Right cardiac atrium (tissue), 5 donors: ENCODE results near the gene GH1. TPM values are rescaled to one million over a fixed set of nuclear protein-coding genes. Genes with fewer than 3 reads are reported as not detected.
"Not testable (repeated sequence)": the region's sequence is repeated elsewhere in the genome, so short reads cannot be mapped to it uniquely, and the experiment has no call there.

ENCODE experiments used
- ATAC-seq, 2 donors: fragments of 200-7000 bp; cut with Tn5 transposase; one replicate each; pipeline versions ENCODE4 v1.8.0 to v1.9.1; 2020; ENCODE audit warnings: moderate library complexity in 2 of 2, mild to moderate bottlenecking in 1 of 2
- DNase-seq, 3 donors: peaks; one replicate each; pipeline ENCODE4 v3.0.0-alpha.2; 2020
- H3K27ac ChIP-seq: one replicate; pipeline ENCODE4 v1.5.1; 2013; ENCODE audit warnings: mild to moderate bottlenecking, low read length, control low read depth, moderate library complexity
- H3K27me3 ChIP-seq: one replicate; pipeline ENCODE4 v1.6.1; 2013; ENCODE audit not compliant: control insufficient read depth, insufficient read depth
- H3K4me1 ChIP-seq: one replicate; pipeline ENCODE4 v1.6.1; 2013; ENCODE audit warnings: low read length; ENCODE audit not compliant: control insufficient read depth, insufficient read depth
- H3K4me3 ChIP-seq: one replicate; pipeline ENCODE4 v1.5.1; 2013; ENCODE audit warnings: low read length, control low read depth
- H3K9me3 ChIP-seq: one replicate; pipeline ENCODE4 v1.6.1; 2013; ENCODE audit warnings: low read length; ENCODE audit not compliant: control insufficient read depth
- WGBS: extraction: QIAGEN DNeasy Blood & Tissue Kit; methylation state at CpG from one replicate; pipeline ENCODE4 v1.1.7; 2013; 5-methylcytosine and 5-hydroxymethylcytosine counted together
- intact Hi-C, 4 donors: fragments of 100-400 bp; cut with DNase I; formaldehyde crosslinking; loops; one replicate each; pipeline versions ENCODE4 v1.11.0 to v1.14.0; 2022 to 2023
- polyA plus RNA-seq: library from polyadenylated mRNA; stranded (reverse); fragments of 200-250 nt; gene quantifications from one replicate; pipeline ENCODE4 v1.2.3, GENCODE V29; 2013
- total RNA-seq, 4 donors: library from RNA; stranded (reverse); fragmentation: NEBNext Ultra II Directional; extraction: Animal tissue kit (Norgen Biotek cat#: 25700); gene quantifications; one replicate each; pipeline ENCODE4 v1.2.1, GENCODE V29; 2021
- donor health status: healthy with polysubstance abuse.
- donor health status: DM: no; HTN: yes; CAD: no.
- donor health status: DM: no; HTN: no; CAD: no.
- donor health status: DM: no; HTN: yes; CAD: no; lungs with severe emphysema.
- donor health status: DM: yes; HTN: yes; CAD: no.

Gene GH1
- total and polyA plus RNA-seq, 5 donors, result not detected

GRCh38 chr17:63874061-63874626 lies 44.5 kb downstream of the GH1 start:
- 79% methylated on average over 8 of the region's 8 CpGs for WGBS
- intact Hi-C loops, result not testable (repeated sequence)

GRCh38 chr17:63873577-63873976 lies 45.1 kb downstream of the GH1 start, which contains the start of gene CSH2:
CSH2 (minus strand) TSS chr17:63873677; CDS start chr17:63873614, 63 bp downstream.
- H3K4me1 ChIP-seq, H3K9me3 ChIP-seq, H3K27me3 ChIP-seq, ATAC-seq, H3K4me3 ChIP-seq, DNase-seq, intact Hi-C loops, H3K27ac ChIP-seq: not testable (repeated sequence)
- 86% methylated on average over 6 of the region's 7 CpGs for WGBS

More at GRCh38 chr17:63874061-63874626, 44.5 kb downstream of the GH1 start:
- not testable (repeated sequence) for H3K27ac ChIP-seq, ATAC-seq, H3K4me1 ChIP-seq, DNase-seq, H3K27me3 ChIP-seq, H3K9me3 ChIP-seq, H3K4me3 ChIP-seq

GRCh38 chr17:63871646-63872365 lies 46.8 kb downstream of the GH1 start:
- H3K9me3 ChIP-seq, H3K27me3 ChIP-seq, DNase-seq, H3K4me3 ChIP-seq, intact Hi-C loops, ATAC-seq, H3K27ac ChIP-seq, H3K4me1 ChIP-seq: not testable (repeated sequence)
- WGBS, result 94% methylated on average over 13 of the region's 15 CpGs

- H3K4me1 ChIP-seq, H3K27me3 ChIP-seq, intact Hi-C loops, ATAC-seq, H3K27ac ChIP-seq, H3K4me3 ChIP-seq, DNase-seq, H3K9me3 ChIP-seq: not testable (repeated sequence)
- 63% methylated on average over 4 of the region's 4 CpGs for WGBS
These were observed 48.4 kb downstream of the GH1 start for GRCh38 chr17:63870292-63870665.

- H3K9me3 ChIP-seq, ATAC-seq, H3K4me1 ChIP-seq, H3K27ac ChIP-seq, H3K27me3 ChIP-seq, DNase-seq, intact Hi-C loops, H3K4me3 ChIP-seq: not testable (repeated sequence)
- 56% methylated on average over 9 of the region's 9 CpGs for WGBS
These were observed 48.9 kb downstream of the GH1 start for GRCh38 chr17:63869491-63870291.

Other genes starting within 250 kb of the GH1 start
- 10 to 100 TPM in 1 of 4 donors, 1 to 10 TPM in 3; 7.9 to 13.8 (median 8.2) TPM for gene LIMD2, start 218.7 kb downstream of the GH1 start, total RNA-seq
- 8.7 TPM for gene LIMD2, start 218.7 kb downstream of the GH1 start, polyA plus RNA-seq
- gene STRADA, start 177.0 kb downstream of the GH1 start, total RNA-seq, result 10 to 100 TPM; 24.2 to 26.8 (median 25.3) TPM
- 22.0 TPM for gene STRADA, start 177.0 kb downstream of the GH1 start, polyA plus RNA-seq
- gene CCDC47, start 145.2 kb downstream of the GH1 start, total RNA-seq, result 100 to 1,000 TPM in 2 of 4 donors, 10 to 100 TPM in 2; 90.0 to 122 (median 99.9) TPM
- 65.9 TPM for gene CCDC47, start 145.2 kb downstream of the GH1 start, polyA plus RNA-seq
- 10 to 100 TPM; 57.0 to 82.4 (median 69.6) TPM for gene DDX42, start 144.7 kb downstream of the GH1 start, total RNA-seq
- 46.9 TPM for gene DDX42, start 144.7 kb downstream of the GH1 start, polyA plus RNA-seq
- 100 to 1,000 TPM; 141 to 159 (median 147) TPM for gene PSMC5, start 91.4 kb downstream of the GH1 start, total RNA-seq
- gene PSMC5, start 91.4 kb downstream of the GH1 start, polyA plus RNA-seq, result 175 TPM
- gene FTSJ3, start 91.2 kb downstream of the GH1 start, total RNA-seq, result 10 to 100 TPM; 34.2 to 52.3 (median 38.2) TPM
- 17.2 TPM for gene FTSJ3, start 91.2 kb downstream of the GH1 start, polyA plus RNA-seq
- gene SMARCD2, start 76.2 kb downstream of the GH1 start, total RNA-seq, result 10 to 100 TPM; 35.7 to 46.4 (median 37.4) TPM
- 27.9 TPM for gene SMARCD2, start 76.2 kb downstream of the GH1 start, polyA plus RNA-seq
- not detected for gene CSH2, start 45.2 kb downstream of the GH1 start, total RNA-seq
- not detected for gene CSH2, start 45.2 kb downstream of the GH1 start, polyA plus RNA-seq
- gene GH2, start 36.9 kb downstream of the GH1 start, total RNA-seq, result not detected
- gene GH2, start 36.9 kb downstream of the GH1 start, polyA plus RNA-seq, result not detected
- gene CSH1, start 22.3 kb downstream of the GH1 start, total RNA-seq, result not detected
- not detected for gene CSH1, start 22.3 kb downstream of the GH1 start, polyA plus RNA-seq
- gene CSHL1, start 7.6 kb downstream of the GH1 start, total RNA-seq, result not detected
- not detected for gene CSHL1, start 7.6 kb downstream of the GH1 start, polyA plus RNA-seq
- gene CD79B, start 13.5 kb upstream of the GH1 start, total RNA-seq, result 1 to 10 TPM; 1.1 to 2.5 (median 2.1) TPM
- gene CD79B, start 13.5 kb upstream of the GH1 start, polyA plus RNA-seq, result 2.7 TPM
- 1 to 10 TPM; 1.7 to 5.8 (median 3.0) TPM for gene SCN4A, start 54.1 kb upstream of the GH1 start, total RNA-seq
- 1.6 TPM for gene SCN4A, start 54.1 kb upstream of the GH1 start, polyA plus RNA-seq
- gene PRR29, start 79.5 kb upstream of the GH1 start, total RNA-seq, result under 1 TPM in 3 of 4 donors, not detected in 1; 0.11 to 0.25 (median 0.15) TPM
- gene PRR29, start 79.5 kb upstream of the GH1 start, polyA plus RNA-seq, result 0.45 TPM
- 10 to 100 TPM; 17.6 to 31.7 (median 26.3) TPM for gene ICAM2, start 101.8 kb upstream of the GH1 start, total RNA-seq
- gene ICAM2, start 101.8 kb upstream of the GH1 start, polyA plus RNA-seq, result 50.3 TPM
- 10 to 100 TPM in 2 of 4 donors, 1 to 10 TPM in 2; 8.9 to 11.4 (median 10.0) TPM for gene ERN1, start 211.3 kb upstream of the GH1 start, total RNA-seq
- gene ERN1, start 211.3 kb upstream of the GH1 start, polyA plus RNA-seq, result 3.3 TPM